IPS-NIHi7 (cell line): ENCODE results near the gene STK40.

ENCODE experiments used
- DNase-seq: peaks from one replicate; pipeline ENCODE4 v3.0.0; 2012; ENCODE audit warnings: mixed read lengths; ENCODE audit errors: extremely low spot score

Gene STK40

GRCh38 chr1:36385410-36386264 is at the start of gene STK40:
Gene STK40 (minus strand): TSS chr1:36385924. CDS start chr1:36361332, 24,592 bp downstream.
- peak; percentile 95 for DNase-seq

- no peak for DNase-seq
Observed at GRCh38 chr1:36433102-36433501, 47.4 kb upstream of the STK40 start.

GRCh38 chr1:36432616-36433015 is 46.9 kb upstream of the STK40 start:
- DNase-seq, result no peak

- DNase-seq, result no peak
Observed at GRCh38 chr1:36425791-36426190, 40.1 kb upstream of the STK40 start.

GRCh38 chr1:36421649-36422048 is 35.9 kb upstream of the STK40 start:
- DNase-seq, result no peak

- peak; percentile 90 for DNase-seq
Observed at GRCh38 chr1:36420836-36421317, 35.2 kb upstream of the STK40 start.

- no peak for DNase-seq
Observed at GRCh38 chr1:36420409-36420808, 34.7 kb upstream of the STK40 start.

- DNase-seq, result no peak
Observed at GRCh38 chr1:36419569-36419968, 33.8 kb upstream of the STK40 start.

- no peak for DNase-seq
Observed at GRCh38 chr1:36419140-36419539, 33.4 kb upstream of the STK40 start.

GRCh38 chr1:36417931-36418330 is 32.2 kb upstream of the STK40 start:
- peak; percentile 2 for DNase-seq

- no peak for DNase-seq
Observed at GRCh38 chr1:36415661-36416326, 30.1 kb upstream of the STK40 start.

- DNase-seq, result no peak
Observed at GRCh38 chr1:36414384-36414783, 28.7 kb upstream of the STK40 start.

- DNase-seq, result no peak
Observed at GRCh38 chr1:36411674-36412648, 26.2 kb upstream of the STK40 start.

GRCh38 chr1:36408479-36408878 is 22.8 kb upstream of the STK40 start:
- no peak for DNase-seq

- DNase-seq, result no peak
Observed at GRCh38 chr1:36406440-36406839, 20.7 kb upstream of the STK40 start.

- no peak for DNase-seq
Observed at GRCh38 chr1:36402504-36402890, 16.8 kb upstream of the STK40 start.

- peak; percentile 36 for DNase-seq
Observed at GRCh38 chr1:36401602-36402503, 16.1 kb upstream of the STK40 start.

GRCh38 chr1:36400825-36401601 is 15.3 kb upstream of the STK40 start:
- peak; percentile 82 for DNase-seq

- DNase-seq, result no peak
Observed at GRCh38 chr1:36400514-36400824, 14.7 kb upstream of the STK40 start.

- no peak for DNase-seq
Observed at GRCh38 chr1:36398370-36398977, 12.8 kb upstream of the STK40 start.
